Measurements from ENCODE around the gene DCLK1. TPM values are rescaled to one million over a fixed set of nuclear protein-coding genes. Genes with fewer than 3 reads are reported as not detected.

The DCLK1 gene
- total RNA-seq, 1 experiment from 2014 or later, result 36.2 TPM

DNA sequence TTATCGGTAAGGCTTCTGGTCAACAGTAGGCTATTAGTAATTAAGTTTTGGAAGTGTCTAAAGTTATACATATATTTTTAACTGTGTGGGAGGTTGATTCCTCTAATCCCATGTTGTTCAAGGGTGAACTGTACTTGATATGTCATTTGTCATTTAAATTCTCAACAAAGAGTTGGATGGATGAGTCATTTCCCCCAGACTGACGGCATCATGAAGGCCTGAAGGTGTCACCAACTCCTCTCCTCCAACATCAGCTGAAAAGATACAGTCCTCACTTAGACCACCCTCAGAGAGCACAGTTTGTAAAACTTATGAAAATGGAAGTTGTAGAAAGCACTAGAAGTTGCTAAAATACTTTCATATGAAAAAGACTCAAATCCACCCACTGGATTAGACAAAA, 48.8 kb downstream of the DCLK1 start:
- Histone ChIP-seq H2BK12ac (ENCODE audit: insufficient read length, low read depth, low read length) (no peak overlapping the region), H2BK5ac (ENCODE audit: insufficient read length, low read length) (no peak overlapping the region), H2BK120ac (ENCODE audit: low read depth, low read length, poor library complexity, severe bottlenecking) (no peak overlapping the region), H4K20me1 (ENCODE audit: control insufficient read depth, insufficient read depth, insufficient read length) (no peaks in the 10 kb centered on the region), H4K91ac (ENCODE audit: insufficient read length, low read depth, low read length) (no peak overlapping the region), H3K9ac (ENCODE audit: extremely low read depth, insufficient read length, low read length) (no peak overlapping the region), H3K4me2 (ENCODE audit: insufficient read depth, insufficient read length, low read length) (no peak overlapping the region), H3K79me1 (ENCODE audit: insufficient read depth, low read depth, low read length, poor library complexity, severe bottlenecking) (no peaks in the 10 kb centered on the region), H3T11ph (ENCODE audit: low read length) (no peak overlapping the region), H3K4ac (ENCODE audit: low read depth, low read length) (no peak overlapping the region), H3K56ac (ENCODE audit: insufficient read length, low read depth, low read length) (no peak overlapping the region), H4K5ac (ENCODE audit: insufficient read length, low read depth, low read length) (no peak overlapping the region), H3K14ac (ENCODE audit: insufficient read depth, low read length) (no peak overlapping the region), H2AFZ (ENCODE audit: low read length) (no peak overlapping the region), H3K18ac (ENCODE audit: insufficient read length, low read depth, low read length) (no peak overlapping the region), H4K8ac (replicated peaks; ENCODE audit: insufficient read length, low read depth, low read length) (no peak overlapping the region), H2AK5ac (ENCODE audit: insufficient read length, low read length) (no peak overlapping the region), H3K79me2 (ENCODE audit: insufficient read depth, low read length) (no peaks in the 10 kb centered on the region), H2BK15ac (ENCODE audit: low read depth, low read length) (no peak overlapping the region), H2BK20ac (ENCODE audit: low read depth, low read length, poor library complexity, severe bottlenecking) (no peak overlapping the region), H3K23ac (ENCODE audit: insufficient read length, low read depth, low read length) (no peak overlapping the region), H3K4me1 (ENCODE audit: insufficient read depth, low read length) (peaks cover 6% of the 10 kb centered on the region), H3K9me3 (ENCODE audit: control insufficient read depth, low read depth, low read length) (no peaks in the 10 kb centered on the region), H3K27ac (ENCODE audit: insufficient read length, low read depth, low read length) (no peak overlapping the region), H3K23me2 (ENCODE audit: insufficient read length, low read depth, low read length, poor library complexity, severe bottlenecking) (no peaks in the 10 kb centered on the region), H3K27me3 (ENCODE audit: insufficient read depth, low read length) (no peaks in the 10 kb centered on the region)
- H3K4me3 Mint-ChIP-seq, result no peak overlapping the region
- no peaks in the 10 kb centered on the region; a peak in 1 of 5 replicates for H3K9me3 Mint-ChIP-seq
- no peak for DNase-seq
- H3K4me1 Mint-ChIP-seq, result peaks cover 16 to 20% of the 10 kb centered on the region in 2 experiments
- no peaks in the 10 kb centered on the region; a peak in 2 of 7 replicates for H3K36me3 Mint-ChIP-seq (ENCODE audit: insufficient read depth in 1 of 3, low read depth in 3 of 3)
- H3K27ac Mint-ChIP-seq, result no peak overlapping the region
- no CpG with 5 or more reads among the region's 2 CpGs for WGBS (ENCODE audit: extremely low coverage, insufficient read length, low lambda C conversion rate)
- H3K27me3 Mint-ChIP-seq (ENCODE audit: low read depth), result no peaks in the 10 kb centered on the region
- TF ChIP-seq, protein P1, sequence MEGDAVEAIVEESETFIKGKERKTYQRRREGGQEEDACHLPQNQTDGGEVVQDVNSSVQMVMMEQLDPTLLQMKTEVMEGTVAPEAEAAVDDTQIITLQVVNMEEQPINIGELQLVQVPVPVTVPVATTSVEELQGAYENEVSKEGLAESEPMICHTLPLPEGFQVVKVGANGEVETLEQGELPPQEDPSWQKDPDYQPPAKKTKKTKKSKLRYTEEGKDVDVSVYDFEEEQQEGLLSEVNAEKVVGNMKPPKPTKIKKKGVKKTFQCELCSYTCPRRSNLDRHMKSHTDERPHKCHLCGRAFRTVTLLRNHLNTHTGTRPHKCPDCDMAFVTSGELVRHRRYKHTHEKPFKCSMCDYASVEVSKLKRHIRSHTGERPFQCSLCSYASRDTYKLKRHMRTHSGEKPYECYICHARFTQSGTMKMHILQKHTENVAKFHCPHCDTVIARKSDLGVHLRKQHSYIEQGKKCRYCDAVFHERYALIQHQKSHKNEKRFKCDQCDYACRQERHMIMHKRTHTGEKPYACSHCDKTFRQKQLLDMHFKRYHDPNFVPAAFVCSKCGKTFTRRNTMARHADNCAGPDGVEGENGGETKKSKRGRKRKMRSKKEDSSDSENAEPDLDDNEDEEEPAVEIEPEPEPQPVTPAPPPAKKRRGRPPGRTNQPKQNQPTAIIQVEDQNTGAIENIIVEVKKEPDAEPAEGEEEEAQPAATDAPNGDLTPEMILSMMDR (conservative IDR thresholded peaks at IDR 0.05), result no peak
